Nephron (organoid): ENCODE data around the gene USP15.

Source experiments
- H3K27ac Mint-ChIP-seq, 3 experiments: 2 replicates each; pipeline ENCODE4 v1.8.0; 2020; ENCODE audit warnings: mixed read lengths in 3 of 3, mild to moderate bottlenecking in 2 of 3, moderate library complexity in 1 of 3
- H3K27me3 Mint-ChIP-seq: 2 replicates; pipeline ENCODE4 v1.8.0; 2021; ENCODE audit warnings: low read depth, mild to moderate bottlenecking, moderate library complexity, mixed read lengths
- H3K36me3 Mint-ChIP-seq: 2 replicates; pipeline ENCODE4 v1.8.0; 2020; ENCODE audit warnings: low read depth, mixed read lengths
- H3K4me1 Mint-ChIP-seq: 2 replicates; pipeline ENCODE4 v1.8.0; 2020; ENCODE audit warnings: mixed read lengths
- H3K4me3 Mint-ChIP-seq, 3 experiments: 2 replicates each; pipeline ENCODE4 v1.8.0; 2020; ENCODE audit warnings: mild to moderate bottlenecking in 3 of 3, mixed read lengths in 3 of 3, moderate library complexity in 2 of 3
- H3K9me3 Mint-ChIP-seq: 2 replicates; pipeline ENCODE4 v1.8.0; 2020; ENCODE audit warnings: mixed read lengths
- CTCF ChIP-seq, 3 experiments: fragments of 200-600 bp; sonication (generic); IDR thresholded peaks; one replicate each; pipeline ENCODE4 v1.5.0; 2021; ENCODE audit warnings: antibody characterized with exemption in 3 of 3; ENCODE audit not compliant: unreplicated experiment in 3 of 3

USP15 gene

DNA sequence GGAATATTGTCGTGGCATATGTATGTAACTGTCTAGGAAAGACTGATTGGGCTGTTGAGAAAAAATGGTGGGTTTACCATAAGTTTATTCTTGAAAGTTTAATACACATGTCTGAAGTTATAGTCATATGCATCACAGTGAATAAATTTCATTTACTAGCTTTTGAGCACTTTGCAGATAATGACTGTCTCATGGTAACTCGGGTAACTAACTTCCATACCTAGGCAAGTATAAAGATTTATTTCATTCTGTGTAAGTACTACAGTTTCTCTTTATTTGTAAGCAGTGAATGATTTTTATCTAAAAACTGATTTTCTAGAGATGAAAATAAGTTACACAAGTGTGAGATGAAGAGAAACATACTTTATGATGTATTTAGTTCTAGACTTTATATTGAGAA lies 3.0 kb downstream of the USP15 start:
- H3K4me3 Mint-ChIP-seq, result peak overlapping the region in 2 of 3 experiments; percentile 24 to 45
- peaks cover 28% of the 10 kb centered on the region for H3K4me1 Mint-ChIP-seq
- no peak for TF ChIP-seq CTCF (IDR thresholded peaks at IDR 0.05; ENCODE audit: unreplicated experiment in 3 of 3)
- H3K9me3 Mint-ChIP-seq, result no peaks in the 10 kb centered on the region
- peaks cover 3% of the 10 kb centered on the region for H3K27me3 Mint-ChIP-seq
- H3K27ac Mint-ChIP-seq, result no peak overlapping the region
- no peaks in the 10 kb centered on the region for H3K36me3 Mint-ChIP-seq

DNA sequence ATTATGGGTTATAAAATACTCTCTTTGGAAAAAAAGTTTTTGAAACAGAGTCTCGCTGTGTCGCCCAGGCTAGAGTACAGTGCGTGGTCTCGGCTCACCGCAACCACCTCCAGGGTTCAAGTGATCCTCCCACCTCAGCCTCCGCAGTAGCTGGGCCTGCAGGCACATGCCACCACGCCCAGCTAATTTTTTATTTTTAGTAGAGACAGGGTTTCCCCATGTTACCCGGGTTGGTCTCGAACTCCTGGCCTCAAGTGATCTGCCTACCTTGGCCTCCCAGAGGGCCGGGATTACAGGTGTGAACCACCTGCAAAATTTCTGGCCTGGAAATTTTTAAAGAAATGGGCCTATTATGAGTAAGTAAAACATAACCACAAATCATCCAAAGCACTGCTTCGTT lies 3.8 kb downstream of the USP15 start:
- Mint-ChIP-seq H3K27me3 (peaks cover 3% of the 10 kb centered on the region), H3K9me3 (no peaks in the 10 kb centered on the region), H3K4me3 (no peak overlapping the region), H3K27ac (no peak overlapping the region), H3K36me3 (no peaks in the 10 kb centered on the region), H3K4me1 (peaks cover 26% of the 10 kb centered on the region)
- no peak for TF ChIP-seq CTCF (IDR thresholded peaks at IDR 0.05; ENCODE audit: unreplicated experiment in 3 of 3)

- Mint-ChIP-seq H3K4me3 (no peak overlapping the region), H3K27me3 (peaks cover 3% of the 10 kb centered on the region), H3K4me1 (peaks cover 18% of the 10 kb centered on the region)
Observed at GRCh38 chr12:62264706-62265105, 4.5 kb downstream of the USP15 start.

DNA sequence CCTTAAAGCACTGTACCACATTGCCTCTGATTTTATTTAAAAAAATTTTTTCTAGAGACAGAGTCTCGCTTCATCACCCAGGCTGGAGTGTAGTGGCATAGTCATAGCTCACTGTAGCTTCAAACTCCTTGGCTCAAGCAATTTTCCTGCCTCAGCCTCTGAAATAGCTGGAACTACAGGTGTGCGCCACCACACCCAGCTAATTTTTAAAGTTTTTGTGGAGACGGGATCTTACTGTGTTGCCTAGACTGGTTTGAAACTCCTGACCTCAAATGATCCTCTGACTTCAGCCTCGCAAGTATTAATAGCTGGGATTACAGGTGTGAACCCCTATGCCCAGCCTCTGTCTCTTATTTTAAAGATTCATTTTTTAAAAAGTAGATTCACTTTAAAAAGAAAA lies 5.3 kb downstream of the USP15 start:
- peaks cover 3% of the 10 kb centered on the region for H3K27me3 Mint-ChIP-seq
- no peaks in the 10 kb centered on the region for H3K36me3 Mint-ChIP-seq
- peaks cover 22% of the 10 kb centered on the region for H3K4me1 Mint-ChIP-seq
- no peaks in the 10 kb centered on the region for H3K9me3 Mint-ChIP-seq
- H3K27ac Mint-ChIP-seq, result no peak overlapping the region
- TF ChIP-seq CTCF (IDR thresholded peaks at IDR 0.05; ENCODE audit: unreplicated experiment in 3 of 3), result no peak
- H3K4me3 Mint-ChIP-seq, result no peak overlapping the region

More at GRCh38 chr12:62264706-62265105, 4.5 kb downstream of the USP15 start:
- H3K9me3 Mint-ChIP-seq, result no peaks in the 10 kb centered on the region
- TF ChIP-seq CTCF (IDR thresholded peaks at IDR 0.05; ENCODE audit: unreplicated experiment in 3 of 3), result no peak
- H3K36me3 Mint-ChIP-seq, result no peaks in the 10 kb centered on the region
- no peak overlapping the region for H3K27ac Mint-ChIP-seq

- TF ChIP-seq CTCF (IDR thresholded peaks at IDR 0.05; ENCODE audit: unreplicated experiment in 3 of 3), result no peak
- Mint-ChIP-seq H3K4me1 (peaks cover 28% of the 10 kb centered on the region), H3K27me3 (no peaks in the 10 kb centered on the region), H3K36me3 (no peaks in the 10 kb centered on the region), H3K27ac (no peak overlapping the region), H3K4me3 (no peak overlapping the region), H3K9me3 (no peaks in the 10 kb centered on the region)
Observed at GRCh38 chr12:62267026-62267425, 6.8 kb downstream of the USP15 start.

- H3K9me3 Mint-ChIP-seq, result no peaks in the 10 kb centered on the region
Observed at GRCh38 chr12:62267480-62267879, 7.3 kb downstream of the USP15 start.

More at GRCh38 chr12:62267480-62267879, 7.3 kb downstream of the USP15 start:
- Mint-ChIP-seq H3K4me3 (no peak overlapping the region), H3K36me3 (no peaks in the 10 kb centered on the region), H3K27me3 (no peaks in the 10 kb centered on the region), H3K27ac (no peak overlapping the region), H3K4me1 (peaks cover 28% of the 10 kb centered on the region)
- TF ChIP-seq CTCF (IDR thresholded peaks at IDR 0.05; ENCODE audit: unreplicated experiment in 3 of 3), result no peak
